Kidney (tissue), 14 donors: ENCODE measurements around the gene C16orf74. TPM values are rescaled to one million over a fixed set of nuclear protein-coding genes. Genes with fewer than 3 reads are reported as not detected.

Experiments
- DNase-seq, 5 donors: peaks; one replicate each; pipeline ENCODE4 v3.0.0-alpha.2; 2013 to 2020
- FAIRE-seq: peaks from 2 replicates; lab custom pipeline; 2012; peaks lifted over from hg19 to GRCh38; lab: Jason Lieb, UNC
- H3K27ac ChIP-seq, 2 donors: one replicate each; pipeline ENCODE4 v1.7.0; 2013; ENCODE audit warnings: low read depth in 2 of 2, low read length in 2 of 2, inconsistent platforms in 1 of 2
- H3K27me3 ChIP-seq: one replicate; pipeline ENCODE4 v1.7.1; 2013; ENCODE audit warnings: low read length, inconsistent platforms; ENCODE audit not compliant: control insufficient read depth, insufficient read depth
- H3K36me3 ChIP-seq, 3 donors: one replicate each; pipeline versions ENCODE4 v1.7.0 to v1.7.1; 2013; ENCODE audit warnings: low read length in 3 of 3, control low read depth in 1 of 3, inconsistent platforms in 1 of 3; ENCODE audit not compliant: insufficient read depth in 3 of 3, control insufficient read depth in 2 of 3
- H3K4me1 ChIP-seq, 3 donors: one replicate each; pipeline versions ENCODE4 v1.7.0 to v1.7.1; 2013; ENCODE audit warnings: low read length in 3 of 3, inconsistent platforms in 1 of 3, low read depth in 1 of 3; ENCODE audit not compliant: control insufficient read depth in 2 of 3, insufficient read depth in 2 of 3
- H3K4me3 ChIP-seq, 3 donors: one replicate each; pipeline versions ENCODE4 v1.7.0 to v1.8.1; 2013; ENCODE audit warnings: low read length in 3 of 3, control low read depth in 1 of 3, inconsistent platforms in 1 of 3
- H3K9ac ChIP-seq, 3 donors: one replicate each; pipeline versions ENCODE4 v1.7.0 to v1.7.1; 2013; ENCODE audit warnings: low read length in 3 of 3, control low read depth in 1 of 3, inconsistent platforms in 1 of 3
- H3K9me3 ChIP-seq, 3 donors: one replicate each; pipeline versions ENCODE4 v1.7.0 to v1.7.1; 2013; ENCODE audit warnings: low read length in 3 of 3, control low read depth in 1 of 3, inconsistent platforms in 1 of 3; ENCODE audit not compliant: control insufficient read depth in 2 of 3, insufficient read depth in 1 of 3
- intact Hi-C: fragments of 100-400 bp; cut with DNase I; formaldehyde crosslinking; loops from one replicate; pipeline ENCODE4 v1.11.1; 2022
- polyA plus RNA-seq: library from polyadenylated mRNA; stranded (reverse); fragments of 350-450 nt; fragmentation: Illumina TruSeq; extraction: RNeasy Lipid Tissue Mini Kit (QIAGEN cat#74804); gene quantifications from one replicate; pipeline ENCODE4 v1.2.3, GENCODE V29; 2014; ENCODE audit warnings: low read depth, low replicate concordance; ENCODE audit not compliant: insufficient read depth
- total RNA-seq: library from RNA; stranded (reverse); fragmentation: NEBNext Ultra II Directional; extraction: Animal tissue kit (Norgen Biotek cat#: 25700); gene quantifications from one replicate; pipeline ENCODE4 v1.2.1, GENCODE V29; 2021
- TF ChIP-seq, protein P1 (sequence below): IDR thresholded peaks from 3 replicates; pipeline ENCODE4 v1.5.1; 2012; ENCODE audit warnings: mild to moderate bottlenecking, moderate library complexity, borderline replicate concordance; ENCODE audit not compliant: insufficient read depth; ENCODE audit errors: extremely low read depth
- donor health status: control.
- donor health status: control.
- donor health status: control.
- donor health status: control.
- donor health status: control.
- donor health status: DM: yes; HTN: yes; CAD: no.
- donor health status: Normal renal cell carcinoma (clear cell type).

C16orf74 gene
- total and polyA plus RNA-seq, 2 donors from 2014 or later: 3.5 to 4.6 TPM

DNA sequence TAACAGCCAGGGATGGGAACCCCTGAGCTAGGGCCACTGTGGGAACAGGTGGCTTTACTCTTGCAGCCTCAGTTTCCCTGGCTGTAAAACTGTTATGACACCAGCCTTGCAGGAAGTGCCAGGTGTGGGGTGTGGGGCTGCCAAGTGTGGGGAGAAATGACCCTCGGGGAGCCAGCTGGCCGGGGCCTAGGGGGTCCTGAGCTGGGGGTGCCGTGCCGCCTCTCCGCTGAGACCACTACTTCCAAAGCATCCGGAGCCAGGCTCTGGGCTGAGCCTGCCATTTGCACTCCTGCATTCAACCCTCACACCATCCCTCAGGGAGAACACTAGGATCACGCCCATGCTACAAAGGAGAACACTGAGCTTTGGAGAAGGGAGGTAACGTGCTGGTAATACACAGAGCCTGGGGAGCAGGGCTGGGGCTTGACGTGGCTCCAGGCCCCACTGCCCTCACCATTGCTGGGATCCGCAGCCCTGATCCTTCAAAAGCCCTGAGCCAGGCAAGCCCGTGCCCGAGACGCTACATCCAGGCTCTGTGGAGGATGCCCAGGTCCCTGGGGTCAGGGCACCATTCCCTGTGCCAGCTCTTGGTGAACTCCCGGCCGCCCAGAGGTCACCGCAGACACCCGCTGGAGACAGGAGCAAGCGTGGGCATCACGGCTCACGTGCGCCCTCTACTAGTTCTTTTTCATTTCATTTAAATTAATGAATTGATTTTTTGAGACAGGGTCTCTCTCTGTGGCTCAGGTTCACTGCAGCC is 33.3 kb downstream of the C16orf74 start:
- H3K4me3 ChIP-seq: no peak overlapping the region
- H3K27ac ChIP-seq: no peak overlapping the region
- peaks cover 0 to 11% (median 5%) of the 10 kb centered on the region in 3 donors for H3K4me1 ChIP-seq
- no peaks in the 10 kb centered on the region for H3K36me3 ChIP-seq
- no peaks in the 10 kb centered on the region for H3K9me3 ChIP-seq
- no peaks in the 10 kb centered on the region for H3K27me3 ChIP-seq
- intact Hi-C loops: no loop called here
- no peak overlapping the region for H3K9ac ChIP-seq
- DNase-seq (peak; percentile 71 to 86 (median 81)), FAIRE-seq (no peak)
- TF ChIP-seq, protein P1, sequence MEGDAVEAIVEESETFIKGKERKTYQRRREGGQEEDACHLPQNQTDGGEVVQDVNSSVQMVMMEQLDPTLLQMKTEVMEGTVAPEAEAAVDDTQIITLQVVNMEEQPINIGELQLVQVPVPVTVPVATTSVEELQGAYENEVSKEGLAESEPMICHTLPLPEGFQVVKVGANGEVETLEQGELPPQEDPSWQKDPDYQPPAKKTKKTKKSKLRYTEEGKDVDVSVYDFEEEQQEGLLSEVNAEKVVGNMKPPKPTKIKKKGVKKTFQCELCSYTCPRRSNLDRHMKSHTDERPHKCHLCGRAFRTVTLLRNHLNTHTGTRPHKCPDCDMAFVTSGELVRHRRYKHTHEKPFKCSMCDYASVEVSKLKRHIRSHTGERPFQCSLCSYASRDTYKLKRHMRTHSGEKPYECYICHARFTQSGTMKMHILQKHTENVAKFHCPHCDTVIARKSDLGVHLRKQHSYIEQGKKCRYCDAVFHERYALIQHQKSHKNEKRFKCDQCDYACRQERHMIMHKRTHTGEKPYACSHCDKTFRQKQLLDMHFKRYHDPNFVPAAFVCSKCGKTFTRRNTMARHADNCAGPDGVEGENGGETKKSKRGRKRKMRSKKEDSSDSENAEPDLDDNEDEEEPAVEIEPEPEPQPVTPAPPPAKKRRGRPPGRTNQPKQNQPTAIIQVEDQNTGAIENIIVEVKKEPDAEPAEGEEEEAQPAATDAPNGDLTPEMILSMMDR: peak; percentile 69

DNA sequence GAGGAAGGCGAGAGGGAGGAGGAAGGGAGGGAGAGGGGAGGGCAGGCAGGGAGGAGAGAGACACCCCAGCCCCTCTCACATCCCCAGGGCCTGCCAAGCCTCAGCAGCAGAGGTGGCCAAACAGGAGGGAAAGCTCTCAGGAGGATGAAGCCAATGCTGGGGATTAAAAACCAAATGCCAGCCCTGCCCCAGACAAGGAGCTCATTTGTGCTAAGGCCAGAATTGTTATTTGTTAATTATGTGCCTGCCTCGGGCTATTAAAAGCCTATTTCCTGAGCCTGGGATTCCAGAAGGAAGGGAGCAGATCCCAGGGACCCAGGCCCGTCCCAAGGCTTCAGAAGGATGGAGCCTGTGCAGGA is 34.2 kb downstream of the C16orf74 start:
- no peaks in the 10 kb centered on the region for H3K27me3 ChIP-seq
- TF ChIP-seq, protein P1: no peak
- peaks cover 0 to 11% (median 5%) of the 10 kb centered on the region in 3 donors for H3K4me1 ChIP-seq
- H3K9ac ChIP-seq: no peak overlapping the region
- no peak for FAIRE-seq
- intact Hi-C loops: no loop called here
- peaks cover 0 to 7% (median 0%) of the 10 kb centered on the region in 3 donors for H3K9me3 ChIP-seq
- DNase-seq: peak in 2 of 5 donors; percentile 31 to 47
- no peak overlapping the region for H3K27ac ChIP-seq
- no peaks in the 10 kb centered on the region for H3K36me3 ChIP-seq
- no peak overlapping the region for H3K4me3 ChIP-seq

DNA sequence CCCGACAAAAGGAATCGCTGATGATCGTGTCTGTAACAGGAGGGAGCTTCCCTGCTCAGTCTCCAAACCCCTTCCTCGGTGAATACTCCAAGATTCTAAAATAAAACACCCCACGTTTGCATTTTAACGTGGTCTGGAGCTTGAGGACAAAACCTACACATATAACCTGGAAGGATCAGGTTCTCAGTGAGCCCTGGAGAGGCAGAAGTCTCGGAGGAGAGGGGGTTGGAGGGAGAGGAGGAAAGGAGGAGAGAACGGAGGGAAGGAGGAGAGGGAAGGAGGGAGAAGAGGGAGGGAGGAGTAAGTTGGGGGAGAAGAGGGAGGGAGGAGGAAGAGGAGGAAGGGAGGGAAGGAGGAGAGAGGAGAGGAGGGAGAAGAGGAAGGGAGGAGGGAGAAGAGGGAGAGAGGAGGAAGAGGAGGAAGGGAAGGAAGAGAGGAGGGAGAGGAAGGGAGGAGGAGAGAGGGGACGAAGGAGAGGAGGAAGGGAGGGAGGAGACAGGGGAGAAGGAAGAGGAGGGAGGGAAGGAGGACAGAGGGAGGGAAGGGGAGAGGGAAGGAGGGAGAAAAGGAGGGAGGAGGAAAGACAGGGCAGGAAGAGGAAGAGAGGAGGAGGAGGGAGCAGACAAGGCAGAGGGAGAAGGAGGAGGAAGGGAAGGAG is 34.7 kb downstream of the C16orf74 start:
- H3K4me3 ChIP-seq: no peak overlapping the region
- peaks cover 0 to 8% (median 0%) of the 10 kb centered on the region in 3 donors for H3K9me3 ChIP-seq
- intact Hi-C loops: no loop called here
- DNase-seq (no peak), FAIRE-seq (no peak)
- H3K27me3 ChIP-seq: no peaks in the 10 kb centered on the region
- H3K27ac ChIP-seq: no peak overlapping the region
- H3K36me3 ChIP-seq: no peaks in the 10 kb centered on the region
- TF ChIP-seq, protein P1: no peak
- H3K9ac ChIP-seq: no peak overlapping the region
- peaks cover 0 to 11% (median 5%) of the 10 kb centered on the region in 3 donors for H3K4me1 ChIP-seq
